Measurements from ENCODE around the gene TP63. TPM values are rescaled to one million over a fixed set of nuclear protein-coding genes. Genes with fewer than 3 reads are reported as not detected.
A peak's percentile ranks its signal among the peaks of the same experiment; 100 is the strongest.

The TP63 gene
- total RNA-seq, 1 donor from 2014 or later = under 0.01 TPM

GRCh38 chr3:189779166-189779565 lies 148.0 kb downstream of the TP63 start:
- DNase-seq (ENCODE audit: low read depth) = no peak

- no peak for DNase-seq (ENCODE audit: low read depth)
These were observed 149.5 kb downstream of the TP63 start for GRCh38 chr3:189780546-189781270.

GRCh38 chr3:189781415-189781814 lies 150.2 kb downstream of the TP63 start:
- no peak for DNase-seq (ENCODE audit: low read depth)

GRCh38 chr3:189786479-189787064 lies 155.4 kb downstream of the TP63 start:
- DNase-seq (ENCODE audit: low read depth) = no peak

- no peak for DNase-seq (ENCODE audit: low read depth)
These were observed 156.0 kb downstream of the TP63 start for GRCh38 chr3:189787191-189787590.

- peak; percentile 33 for DNase-seq (ENCODE audit: low read depth)
These were observed 156.4 kb downstream of the TP63 start for GRCh38 chr3:189787632-189788031.

- DNase-seq (ENCODE audit: low read depth) = no peak
These were observed 158.2 kb downstream of the TP63 start for GRCh38 chr3:189789432-189789831.

GRCh38 chr3:189790658-189791057 lies 159.5 kb downstream of the TP63 start:
- DNase-seq (ENCODE audit: low read depth) = no peak

- no peak for DNase-seq (ENCODE audit: low read depth)
These were observed 161.1 kb downstream of the TP63 start for GRCh38 chr3:189792046-189792929.

GRCh38 chr3:189794518-189794917 lies 163.3 kb downstream of the TP63 start:
- no peak for DNase-seq (ENCODE audit: low read depth)

GRCh38 chr3:189797103-189797750 lies 166.0 kb downstream of the TP63 start:
- DNase-seq (ENCODE audit: low read depth) = no peak

GRCh38 chr3:189799366-189799765 lies 168.2 kb downstream of the TP63 start:
- DNase-seq (ENCODE audit: low read depth) = peak; percentile 45

GRCh38 chr3:189800436-189800835 lies 169.2 kb downstream of the TP63 start:
- no peak for DNase-seq (ENCODE audit: low read depth)

GRCh38 chr3:189803254-189803653 lies 172.1 kb downstream of the TP63 start:
- DNase-seq (ENCODE audit: low read depth) = no peak

GRCh38 chr3:189805375-189806067 lies 174.3 kb downstream of the TP63 start:
- peak; percentile 6 for DNase-seq (ENCODE audit: low read depth)

- peak; percentile 69 for DNase-seq (ENCODE audit: low read depth)
These were observed 175.2 kb downstream of the TP63 start for GRCh38 chr3:189806171-189806951.

GRCh38 chr3:189808246-189809007 lies 177.2 kb downstream of the TP63 start:
- DNase-seq (ENCODE audit: low read depth) = no peak

GRCh38 chr3:189809583-189809982 lies 178.4 kb downstream of the TP63 start:
- DNase-seq (ENCODE audit: low read depth) = no peak

GRCh38 chr3:189812806-189813465 lies 181.7 kb downstream of the TP63 start:
- DNase-seq (ENCODE audit: low read depth) = no peak

Data from renal cortical epithelial cell (primary cell).